Measurements from ENCODE around the gene CTR9. TPM values are rescaled to one million over a fixed set of nuclear protein-coding genes. Genes with fewer than 3 reads are reported as not detected.

Gene CTR9
- total RNA-seq, 1 donor from 2014 or later, result 38.6 TPM

DNA sequence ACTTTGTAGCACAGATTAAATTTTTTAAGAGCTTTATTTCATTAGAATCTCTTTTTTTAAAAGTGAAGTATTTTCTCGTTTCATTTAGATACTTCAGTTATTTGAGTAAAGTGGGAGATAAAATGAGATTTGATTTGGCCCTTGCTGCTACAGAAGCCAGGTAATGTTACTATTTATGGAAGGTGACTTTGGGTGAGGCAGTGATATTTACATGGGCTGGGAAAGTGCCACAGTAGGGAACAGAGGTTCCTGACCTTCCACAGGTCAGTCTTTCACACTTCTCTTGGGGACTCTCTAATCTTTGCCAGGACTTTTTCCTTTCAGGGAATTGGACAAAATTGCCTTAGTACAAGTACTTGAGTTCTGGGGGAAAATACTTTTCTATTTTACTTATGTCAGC, 20.4 kb downstream of the CTR9 start:
- no peaks in the 10 kb centered on the region for H3K9me3 Mint-ChIP-seq (ENCODE audit: low read depth)
- TF ChIP-seq CTCF (IDR thresholded peaks at IDR 0.05; ENCODE audit: unreplicated experiment), result no peak
- no peak overlapping the region for H3K4me3 Mint-ChIP-seq (ENCODE audit: low read depth)
- no peaks in the 10 kb centered on the region for H3K4me1 Mint-ChIP-seq (ENCODE audit: low read depth)
- no peak overlapping the region for H3K27ac Mint-ChIP-seq
- no peak for DNase-seq (ENCODE audit: low spot score, unreplicated experiment)
- peaks cover 29% of the 10 kb centered on the region for H3K36me3 Mint-ChIP-seq (ENCODE audit: insufficient read depth)
- H3K27me3 Mint-ChIP-seq, result no peaks in the 10 kb centered on the region

DNA sequence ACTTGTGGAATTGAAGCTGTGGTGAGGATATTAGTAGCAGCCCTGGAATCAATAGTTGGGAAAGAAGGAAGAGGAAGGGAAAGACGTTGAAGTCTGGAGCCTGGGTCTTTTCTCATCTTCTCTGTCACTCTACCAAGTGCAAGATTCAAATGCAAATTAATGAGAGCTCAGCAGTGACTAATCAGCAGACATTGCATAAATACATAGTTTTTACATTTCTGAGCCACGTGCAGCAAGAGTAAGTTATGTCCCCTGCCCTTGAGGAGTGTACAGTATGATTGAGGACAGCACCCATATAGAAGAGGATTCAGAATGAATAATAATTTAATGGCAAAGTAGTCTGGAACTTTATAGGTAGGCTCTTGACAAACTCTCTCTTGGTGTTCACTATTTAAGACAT, 23.8 kb downstream of the CTR9 start:
- Mint-ChIP-seq H3K4me1 (ENCODE audit: low read depth) (no peaks in the 10 kb centered on the region), H3K27me3 (no peaks in the 10 kb centered on the region), H3K9me3 (ENCODE audit: low read depth) (no peaks in the 10 kb centered on the region), H3K36me3 (ENCODE audit: insufficient read depth) (peaks cover 26% of the 10 kb centered on the region), H3K27ac (no peak overlapping the region), H3K4me3 (ENCODE audit: low read depth) (no peak overlapping the region)
- no peak for DNase-seq (ENCODE audit: low spot score, unreplicated experiment)
- no peak for TF ChIP-seq CTCF (IDR thresholded peaks at IDR 0.05; ENCODE audit: unreplicated experiment)

DNA sequence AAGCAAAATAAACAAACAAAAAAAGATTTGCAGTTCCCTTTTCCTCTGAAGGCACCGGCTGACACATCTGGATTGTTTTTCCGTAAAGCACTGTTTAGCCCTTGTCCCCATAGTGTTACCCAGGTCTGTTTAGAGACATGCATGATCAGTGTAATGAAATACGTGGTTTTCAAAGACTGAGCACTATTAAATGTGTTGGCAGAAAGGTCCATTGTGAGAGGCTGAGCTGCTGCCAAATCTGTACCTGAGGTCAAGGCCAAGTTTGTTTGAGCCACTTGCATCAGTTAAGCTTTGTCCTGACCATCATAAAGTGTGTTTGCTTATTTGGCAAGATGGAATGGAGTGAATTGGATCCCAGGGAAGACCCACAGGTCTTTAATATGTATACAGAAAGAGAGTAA, 26.3 kb downstream of the CTR9 start:
- DNase-seq (ENCODE audit: low spot score, unreplicated experiment), result no peak
- TF ChIP-seq CTCF (IDR thresholded peaks at IDR 0.05; ENCODE audit: unreplicated experiment), result no peak
- Mint-ChIP-seq H3K4me3 (ENCODE audit: low read depth) (no peak overlapping the region), H3K27ac (no peak overlapping the region), H3K27me3 (no peaks in the 10 kb centered on the region), H3K4me1 (ENCODE audit: low read depth) (no peaks in the 10 kb centered on the region), H3K36me3 (ENCODE audit: insufficient read depth) (peaks cover 18% of the 10 kb centered on the region), H3K9me3 (ENCODE audit: low read depth) (no peaks in the 10 kb centered on the region)

DNA sequence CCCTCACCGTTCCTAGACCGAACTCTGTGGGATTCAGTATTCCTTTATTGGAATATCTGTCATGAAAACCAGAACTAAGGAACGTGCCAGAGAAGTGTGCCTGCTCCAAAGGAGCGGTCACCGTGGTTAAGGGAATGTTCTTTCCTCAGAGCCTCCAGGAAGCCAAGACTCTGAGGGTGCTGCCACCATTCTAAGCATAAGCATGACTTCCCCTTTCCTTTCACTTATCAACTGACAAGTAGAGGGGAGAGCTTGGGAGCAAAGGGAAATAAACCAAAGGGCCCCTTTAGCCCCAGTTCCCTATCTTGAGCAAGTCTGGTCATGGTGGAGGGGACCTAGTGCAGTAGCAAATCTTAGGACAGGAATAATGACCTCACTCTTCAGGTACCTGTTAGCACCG, 26.8 kb downstream of the CTR9 start:
- DNase-seq (ENCODE audit: low spot score, unreplicated experiment), result no peak
- H3K36me3 Mint-ChIP-seq (ENCODE audit: insufficient read depth), result peaks cover 18% of the 10 kb centered on the region

GRCh38 chr11:10778217-10778970, 27.3 kb downstream of the CTR9 start:
- Mint-ChIP-seq H3K27ac (no peak overlapping the region), H3K4me1 (ENCODE audit: low read depth) (no peaks in the 10 kb centered on the region), H3K36me3 (ENCODE audit: insufficient read depth) (peaks cover 14% of the 10 kb centered on the region), H3K4me3 (ENCODE audit: low read depth) (no peak overlapping the region), H3K27me3 (no peaks in the 10 kb centered on the region), H3K9me3 (ENCODE audit: low read depth) (no peaks in the 10 kb centered on the region)
- TF ChIP-seq CTCF (IDR thresholded peaks at IDR 0.05; ENCODE audit: unreplicated experiment), result no peak
- DNase-seq (ENCODE audit: low spot score, unreplicated experiment), result no peak

More for the DNA sequence above, 26.8 kb downstream of the CTR9 start:
- Mint-ChIP-seq H3K27me3 (no peaks in the 10 kb centered on the region), H3K9me3 (ENCODE audit: low read depth) (no peaks in the 10 kb centered on the region), H3K4me3 (ENCODE audit: low read depth) (no peak overlapping the region), H3K27ac (no peak overlapping the region), H3K4me1 (ENCODE audit: low read depth) (no peaks in the 10 kb centered on the region)
- no peak for TF ChIP-seq CTCF (IDR thresholded peaks at IDR 0.05; ENCODE audit: unreplicated experiment)

Measured in progenitor cell of endocrine pancreas (in vitro differentiated cells).